Measurements from ENCODE around the gene TBR1.

TBR1 gene

GRCh38 chr2:161436411-161436810, 20.3 kb downstream of the TBR1 start:
- DNase-seq (ENCODE audit: low spot score) = peak; percentile 43
- no peak for TF ChIP-seq CTCF (conservative IDR thresholded peaks at IDR 0.05; ENCODE audit: low read depth)
- ChIA-PET POLR2A (ENCODE audit: low non-redundant PET) (no interaction called here), CTCF (no interaction called here)
- H3K27ac ChIP-seq = no peak overlapping the region

- TF ChIP-seq CTCF (conservative IDR thresholded peaks at IDR 0.05; ENCODE audit: low read depth) = no peak
- ChIA-PET POLR2A (ENCODE audit: low non-redundant PET) (no interaction called here), CTCF (no interaction called here)
- DNase-seq (ENCODE audit: low spot score) = no peak
- H3K27ac ChIP-seq = no peak overlapping the region
Observed at GRCh38 chr2:161438598-161438997, 22.5 kb downstream of the TBR1 start.

- CTCF ChIA-PET = no interaction called here
- POLR2A ChIA-PET (ENCODE audit: low non-redundant PET) = no interaction called here
- H3K27ac ChIP-seq = no peak overlapping the region
- no peak for DNase-seq (ENCODE audit: low spot score)
- TF ChIP-seq CTCF (conservative IDR thresholded peaks at IDR 0.05; ENCODE audit: low read depth) = no peak
Observed at GRCh38 chr2:161445097-161445496, 29.0 kb downstream of the TBR1 start.

- ChIA-PET POLR2A (ENCODE audit: low non-redundant PET) (no interaction called here), CTCF (no interaction called here)
- no peak overlapping the region for H3K27ac ChIP-seq
- no peak for DNase-seq (ENCODE audit: low spot score)
- no peak for TF ChIP-seq CTCF (conservative IDR thresholded peaks at IDR 0.05; ENCODE audit: low read depth)
Observed at GRCh38 chr2:161448431-161448830, 32.3 kb downstream of the TBR1 start.

- no peak overlapping the region for H3K27ac ChIP-seq
- POLR2A ChIA-PET (ENCODE audit: low non-redundant PET) = no interaction called here
- TF ChIP-seq CTCF (conservative IDR thresholded peaks at IDR 0.05; ENCODE audit: low read depth) = no peak
- CTCF ChIA-PET = no interaction called here
- no peak for DNase-seq (ENCODE audit: low spot score)
Observed at GRCh38 chr2:161471631-161472030, 55.5 kb downstream of the TBR1 start.

- TF ChIP-seq CTCF (conservative IDR thresholded peaks at IDR 0.05; ENCODE audit: low read depth) = no peak
- no peak overlapping the region for H3K27ac ChIP-seq
- ChIA-PET POLR2A (ENCODE audit: low non-redundant PET) (no interaction called here), CTCF (no interaction called here)
- DNase-seq (ENCODE audit: low spot score) = no peak
Observed at GRCh38 chr2:161474920-161475319, 58.8 kb downstream of the TBR1 start.
